Measurements from ENCODE around the gene GLYATL1.
"Not testable (repeated sequence)": the region's sequence is repeated elsewhere in the genome, so short reads cannot be mapped to it uniquely, and the experiment has no call there.

Gene GLYATL1

DNA sequence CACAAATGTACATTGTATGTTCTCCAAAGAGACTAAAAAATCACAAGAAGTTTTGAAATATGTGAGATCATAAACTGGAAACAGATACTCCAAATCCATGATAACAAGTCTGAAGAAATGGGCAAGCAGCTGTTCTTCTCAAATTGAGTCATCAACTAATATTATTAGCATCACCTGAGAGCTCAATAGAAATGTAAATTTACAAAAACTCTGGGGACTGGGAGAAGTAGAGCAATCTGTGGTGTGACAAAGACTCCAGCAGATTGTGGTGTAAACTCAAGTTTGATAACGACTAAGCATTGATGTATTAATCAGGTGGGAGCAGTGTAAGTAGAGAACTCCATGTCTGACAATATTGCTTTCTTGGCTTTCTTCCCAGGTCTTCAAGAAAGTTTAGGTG is 53.2 kb downstream of the GLYATL1 start:
- DNase-seq (ENCODE audit: extremely low spot score): no peak
- ChIA-PET CTCF (no interaction called here), POLR2A (no interaction called here)
- TF ChIP-seq ARNT (IDR thresholded peaks at IDR 0.05) (no peak), FOXA1 (IDR thresholded peaks at IDR 0.05) (no peak), NFRKB (IDR thresholded peaks at IDR 0.05) (no peak), SP1 (IDR thresholded peaks at IDR 0.05) (no peak), BHLHE40 (IDR thresholded peaks at IDR 0.05; ENCODE audit: borderline replicate concordance) (no peak), L3MBTL2 (conservative IDR thresholded peaks at IDR 0.05) (no peak), CTBP1 (IDR thresholded peaks at IDR 0.05; ENCODE audit: borderline replicate concordance) (no peak), ELF4 (IDR thresholded peaks at IDR 0.05) (no peak)
- TF ChIP-seq, protein P1, sequence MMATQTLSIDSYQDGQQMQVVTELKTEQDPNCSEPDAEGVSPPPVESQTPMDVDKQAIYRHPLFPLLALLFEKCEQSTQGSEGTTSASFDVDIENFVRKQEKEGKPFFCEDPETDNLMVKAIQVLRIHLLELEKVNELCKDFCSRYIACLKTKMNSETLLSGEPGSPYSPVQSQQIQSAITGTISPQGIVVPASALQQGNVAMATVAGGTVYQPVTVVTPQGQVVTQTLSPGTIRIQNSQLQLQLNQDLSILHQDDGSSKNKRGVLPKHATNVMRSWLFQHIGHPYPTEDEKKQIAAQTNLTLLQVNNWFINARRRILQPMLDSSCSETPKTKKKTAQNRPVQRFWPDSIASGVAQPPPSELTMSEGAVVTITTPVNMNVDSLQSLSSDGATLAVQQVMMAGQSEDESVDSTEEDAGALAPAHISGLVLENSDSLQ (IDR thresholded peaks at IDR 0.05): no peak

DNA sequence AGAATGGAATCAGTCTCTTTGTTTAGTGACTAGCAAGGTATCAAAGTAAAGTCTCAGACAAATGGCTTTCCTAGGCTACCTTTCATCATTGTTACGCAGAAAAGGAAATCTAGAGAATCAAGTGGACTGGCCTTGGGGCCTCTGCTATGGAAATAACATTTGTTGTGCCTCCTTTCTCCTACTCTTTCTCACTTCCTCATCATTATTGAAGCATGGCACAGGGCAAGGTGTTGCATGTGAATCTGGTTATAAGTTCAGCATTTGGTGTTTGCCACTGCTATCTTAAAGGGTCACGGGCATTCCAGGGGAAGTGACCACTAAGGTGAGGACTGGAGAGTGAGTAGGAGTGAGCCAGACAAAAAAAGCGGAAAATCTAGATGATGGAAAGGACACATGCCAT is 54.9 kb downstream of the GLYATL1 start:
- POLR2A ChIA-PET: no interaction called here
- CTCF ChIA-PET: no interaction called here
- TF ChIP-seq NFRKB (IDR thresholded peaks at IDR 0.05) (no peak), FOXM1 (IDR thresholded peaks at IDR 0.05; ENCODE audit: borderline replicate concordance) (no peak), HDGF (IDR thresholded peaks at IDR 0.05; ENCODE audit: borderline replicate concordance) (no peak), BHLHE40 (IDR thresholded peaks at IDR 0.05; ENCODE audit: borderline replicate concordance) (no peak)
- TF ChIP-seq, protein P1 (IDR thresholded peaks at IDR 0.05): no peak
- DNase-seq (ENCODE audit: extremely low spot score): no peak

DNA sequence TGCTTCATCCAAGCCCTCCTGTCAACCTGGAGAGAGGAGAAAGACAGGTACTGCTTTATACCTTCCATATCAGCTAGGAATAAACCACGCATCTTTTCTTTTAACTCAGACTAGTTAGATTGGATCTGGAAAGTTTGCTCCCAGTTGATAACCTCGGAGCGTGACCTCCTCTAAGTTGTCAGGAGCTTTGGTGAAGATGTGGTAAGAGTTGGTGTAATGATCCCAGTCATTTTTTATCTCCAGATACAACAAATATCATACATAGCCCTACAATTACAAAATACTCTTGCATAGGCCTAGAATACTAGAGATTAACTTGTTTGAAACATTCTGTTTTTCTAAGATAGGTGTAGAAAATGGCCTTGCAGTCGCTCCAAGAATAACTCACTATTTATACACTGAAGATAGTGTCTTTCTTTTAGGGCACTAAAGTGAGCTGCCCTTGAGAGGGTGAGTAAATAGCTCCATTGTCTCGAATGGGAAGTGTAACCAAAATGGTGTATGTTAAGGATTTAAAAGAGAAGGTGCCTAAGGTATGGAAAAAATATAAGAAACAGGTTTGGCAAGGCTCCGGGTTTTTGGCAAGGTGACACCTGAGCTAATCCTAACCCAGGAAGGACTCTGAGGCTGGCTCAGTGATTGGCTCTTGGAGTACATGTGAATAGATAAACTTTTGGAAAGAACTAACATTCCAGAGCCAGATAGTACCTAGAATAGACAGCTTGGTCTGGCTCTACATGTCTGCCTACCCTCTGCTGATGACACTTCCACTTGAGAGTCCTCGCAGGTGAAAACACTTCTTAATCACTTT is 59.4 kb downstream of the GLYATL1 start:
- ChIA-PET POLR2A (no interaction called here), CTCF (no interaction called here)
- no peak for TF ChIP-seq SP1 (IDR thresholded peaks at IDR 0.05)
- no peak for TF ChIP-seq BHLHE40 (IDR thresholded peaks at IDR 0.05; ENCODE audit: borderline replicate concordance)
- no peak for TF ChIP-seq SUZ12 (IDR thresholded peaks at IDR 0.05)
- TF ChIP-seq HDGF (IDR thresholded peaks at IDR 0.05; ENCODE audit: borderline replicate concordance): no peak
- TF ChIP-seq ARNT (IDR thresholded peaks at IDR 0.05): no peak
- no peak for TF ChIP-seq FOXM1 (IDR thresholded peaks at IDR 0.05; ENCODE audit: borderline replicate concordance)
- TF ChIP-seq LEF1 (IDR thresholded peaks at IDR 0.05; ENCODE audit: borderline replicate concordance): no peak
- TF ChIP-seq, protein P1 (IDR thresholded peaks at IDR 0.05): no peak
- no peak for TF ChIP-seq L3MBTL2 (conservative IDR thresholded peaks at IDR 0.05)
- no peak for TF ChIP-seq ZNF384 (IDR thresholded peaks at IDR 0.05)
- no peak for TF ChIP-seq TARDBP (IDR thresholded peaks at IDR 0.05)
- no peak for TF ChIP-seq FOXK2 (IDR thresholded peaks at IDR 0.05)
- TF ChIP-seq NFRKB (IDR thresholded peaks at IDR 0.05): no peak
- no peak for TF ChIP-seq FOXA1 (IDR thresholded peaks at IDR 0.05)
- no peak for TF ChIP-seq ELF4 (IDR thresholded peaks at IDR 0.05)
- TF ChIP-seq CTBP1 (IDR thresholded peaks at IDR 0.05; ENCODE audit: borderline replicate concordance): no peak
- no peak for DNase-seq (ENCODE audit: extremely low spot score)

DNA sequence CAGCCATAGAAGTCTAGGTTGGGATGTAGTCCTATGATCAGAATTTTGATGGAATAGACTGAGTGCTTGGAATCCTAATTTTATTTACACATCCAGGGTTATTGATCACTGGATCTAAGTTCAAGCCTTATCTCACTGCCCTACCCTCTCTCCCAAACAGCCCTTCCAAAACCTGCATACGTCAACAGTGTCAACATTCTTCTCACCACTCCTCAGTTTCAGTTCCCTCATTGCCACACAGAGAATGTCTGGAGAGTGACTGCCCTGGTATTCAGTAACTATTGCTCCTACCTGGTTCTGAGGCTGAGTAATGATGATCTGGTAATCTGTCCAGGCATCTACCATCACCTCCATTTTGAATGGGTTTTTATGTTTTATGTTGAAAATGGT is 60.0 kb downstream of the GLYATL1 start:
- ChIA-PET CTCF (no interaction called here), POLR2A (no interaction called here)
- no peak for DNase-seq (ENCODE audit: extremely low spot score)
- no peak for TF ChIP-seq NFRKB (IDR thresholded peaks at IDR 0.05)
- no peak for TF ChIP-seq HDGF (IDR thresholded peaks at IDR 0.05; ENCODE audit: borderline replicate concordance)
- no peak for TF ChIP-seq ZNF384 (IDR thresholded peaks at IDR 0.05)
- TF ChIP-seq, protein P1 (IDR thresholded peaks at IDR 0.05): no peak
- TF ChIP-seq CTBP1 (IDR thresholded peaks at IDR 0.05; ENCODE audit: borderline replicate concordance): no peak
- no peak for TF ChIP-seq TARDBP (IDR thresholded peaks at IDR 0.05)
- no peak for TF ChIP-seq BHLHE40 (IDR thresholded peaks at IDR 0.05; ENCODE audit: borderline replicate concordance)
- TF ChIP-seq ARNT (IDR thresholded peaks at IDR 0.05): no peak
- no peak for TF ChIP-seq SP1 (IDR thresholded peaks at IDR 0.05)
- no peak for TF ChIP-seq ELF4 (IDR thresholded peaks at IDR 0.05)
- no peak for TF ChIP-seq FOXK2 (IDR thresholded peaks at IDR 0.05)
- TF ChIP-seq LEF1 (IDR thresholded peaks at IDR 0.05; ENCODE audit: borderline replicate concordance): no peak
- no peak for TF ChIP-seq FOXA1 (IDR thresholded peaks at IDR 0.05)
- TF ChIP-seq FOXM1 (IDR thresholded peaks at IDR 0.05; ENCODE audit: borderline replicate concordance): no peak

DNA sequence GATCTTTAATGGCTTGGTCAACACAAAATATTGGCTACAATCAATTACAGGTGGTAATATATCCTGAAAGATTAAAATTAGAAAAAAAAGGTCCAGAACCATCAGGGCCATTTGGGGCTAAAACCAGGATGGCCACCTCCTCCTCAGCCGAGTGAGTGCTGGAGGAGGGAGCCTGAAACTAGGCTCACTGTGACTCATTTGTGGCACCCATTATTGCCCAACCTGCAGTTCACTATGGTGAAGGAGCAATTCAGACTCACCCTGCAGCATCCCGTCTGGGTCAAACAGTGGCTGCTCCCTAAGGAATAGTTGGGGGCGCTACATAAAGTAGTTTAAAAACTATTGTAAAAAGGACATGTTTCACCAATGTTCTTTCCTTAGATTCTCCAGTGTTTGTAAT is 60.7 kb downstream of the GLYATL1 start:
- POLR2A ChIA-PET: no interaction called here
- CTCF ChIA-PET: no interaction called here
- TF ChIP-seq SUZ12 (IDR thresholded peaks at IDR 0.05): no peak
- TF ChIP-seq ELF4 (IDR thresholded peaks at IDR 0.05): no peak
- TF ChIP-seq FOXM1 (IDR thresholded peaks at IDR 0.05; ENCODE audit: borderline replicate concordance): no peak
- no peak for TF ChIP-seq L3MBTL2 (conservative IDR thresholded peaks at IDR 0.05)
- no peak for TF ChIP-seq SP1 (IDR thresholded peaks at IDR 0.05)
- TF ChIP-seq CTBP1 (IDR thresholded peaks at IDR 0.05; ENCODE audit: borderline replicate concordance): no peak
- no peak for TF ChIP-seq LEF1 (IDR thresholded peaks at IDR 0.05; ENCODE audit: borderline replicate concordance)
- TF ChIP-seq TARDBP (IDR thresholded peaks at IDR 0.05): no peak
- no peak for DNase-seq (ENCODE audit: extremely low spot score)

DNA sequence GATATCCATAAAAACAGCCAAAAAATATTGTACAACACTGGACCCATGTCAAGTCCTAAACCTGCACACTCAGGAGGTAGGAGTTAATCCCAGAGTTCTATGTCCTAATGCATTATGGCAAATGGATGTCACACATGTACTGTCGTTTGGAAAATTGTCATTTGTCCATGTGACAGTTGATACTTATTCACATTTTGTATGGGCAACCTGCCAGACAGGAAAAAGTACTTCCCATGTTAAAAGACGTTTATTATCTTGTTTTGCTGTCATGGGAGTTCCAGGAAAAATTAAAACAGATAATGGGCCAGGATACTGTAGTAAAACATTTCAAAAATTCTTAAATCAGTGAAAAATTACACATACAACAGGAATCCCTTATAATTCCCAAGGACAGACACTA is 62.7 kb downstream of the GLYATL1 start:
- DNase-seq (ENCODE audit: extremely low spot score); CTCF ChIA-PET; POLR2A ChIA-PET: not testable (repeated sequence)
